ENCODE results near the gene DSC1. TPM values are rescaled to one million over a fixed set of nuclear protein-coding genes. Genes with fewer than 3 reads are reported as not detected.
"Not testable (repeated sequence)": the region's sequence is repeated elsewhere in the genome, so short reads cannot be mapped to it uniquely, and the experiment has no call there.

The DSC1 gene
- total and polyA plus RNA-seq, 9 donors, result under 0.01 to 9.4 (median 0.32) TPM; not detected in 5

- WGBS (ENCODE audit: insufficient coverage), result no CpG with 5 or more reads among the region's 3 CpGs
Observed at GRCh38 chr18:31148600-31148999, 14.1 kb downstream of the DSC1 start.

GRCh38 chr18:31146809-31147208, 15.8 kb downstream of the DSC1 start:
- H3K4me3 ChIP-seq (ENCODE audit: low read length), result no peak overlapping the region
- H3K9me3 ChIP-seq (replicated peaks; ENCODE audit: control insufficient read depth, low read depth, low read length), result no peaks in the 10 kb centered on the region
- no peaks in the 10 kb centered on the region for H3K36me3 ChIP-seq (ENCODE audit: control insufficient read depth, insufficient read depth, low read length)
- no peak for DNase-seq
- no peaks in the 10 kb centered on the region for H3K27me3 ChIP-seq (ENCODE audit: control insufficient read depth, insufficient read depth, low read length)
- no peaks in the 10 kb centered on the region for H3K4me1 ChIP-seq (ENCODE audit: control insufficient read depth, insufficient read depth, low read length)
- H3K27ac ChIP-seq (ENCODE audit: low read length), result no peak overlapping the region

More at GRCh38 chr18:31148600-31148999, 14.1 kb downstream of the DSC1 start:
- H3K27me3 ChIP-seq (ENCODE audit: control insufficient read depth, insufficient read depth, low read length), result no peaks in the 10 kb centered on the region
- H3K27ac ChIP-seq (ENCODE audit: low read length), result no peak overlapping the region
- H3K4me3 ChIP-seq (ENCODE audit: low read length), result no peak overlapping the region
- H3K4me1 ChIP-seq (ENCODE audit: control insufficient read depth, insufficient read depth, low read length), result no peaks in the 10 kb centered on the region
- H3K9me3 ChIP-seq (replicated peaks; ENCODE audit: control insufficient read depth, low read depth, low read length), result no peaks in the 10 kb centered on the region
- no peak for DNase-seq
- H3K36me3 ChIP-seq (ENCODE audit: control insufficient read depth, insufficient read depth, low read length), result no peaks in the 10 kb centered on the region

- Histone ChIP-seq H3K4me1 (ENCODE audit: control insufficient read depth, insufficient read depth, low read length) (no peaks in the 10 kb centered on the region), H3K27ac (ENCODE audit: low read length) (no peak overlapping the region), H3K9me3 (replicated peaks; ENCODE audit: control insufficient read depth, low read depth, low read length) (no peaks in the 10 kb centered on the region), H3K27me3 (ENCODE audit: control insufficient read depth, insufficient read depth, low read length) (no peaks in the 10 kb centered on the region), H3K4me3 (ENCODE audit: low read length) (no peak overlapping the region), H3K36me3 (ENCODE audit: control insufficient read depth, insufficient read depth, low read length) (no peaks in the 10 kb centered on the region)
- WGBS (ENCODE audit: insufficient coverage), result no CpG with 5 or more reads among the region's 3 CpGs
- DNase-seq, result no peak
Observed at GRCh38 chr18:31143025-31143424, 19.6 kb downstream of the DSC1 start.

- WGBS (ENCODE audit: insufficient coverage), result no CpG with 5 or more reads among the region's 1 CpG
- no peak for DNase-seq
- Histone ChIP-seq H3K27me3 (ENCODE audit: control insufficient read depth, insufficient read depth, low read length) (no peaks in the 10 kb centered on the region), H3K4me3 (ENCODE audit: low read length) (no peak overlapping the region), H3K4me1 (ENCODE audit: control insufficient read depth, insufficient read depth, low read length) (no peaks in the 10 kb centered on the region), H3K36me3 (ENCODE audit: control insufficient read depth, insufficient read depth, low read length) (no peaks in the 10 kb centered on the region), H3K9me3 (replicated peaks; ENCODE audit: control insufficient read depth, low read depth, low read length) (no peaks in the 10 kb centered on the region), H3K27ac (ENCODE audit: low read length) (no peak overlapping the region)
Observed at GRCh38 chr18:31138709-31139108, 23.9 kb downstream of the DSC1 start.

- H3K27ac ChIP-seq (ENCODE audit: low read length), result no peak overlapping the region
- no peak overlapping the region for H3K4me3 ChIP-seq (ENCODE audit: low read length)
- no peaks in the 10 kb centered on the region for H3K9me3 ChIP-seq (replicated peaks; ENCODE audit: control insufficient read depth, low read depth, low read length)
- no peaks in the 10 kb centered on the region for H3K27me3 ChIP-seq (ENCODE audit: control insufficient read depth, insufficient read depth, low read length)
- H3K4me1 ChIP-seq (ENCODE audit: control insufficient read depth, insufficient read depth, low read length), result no peaks in the 10 kb centered on the region
- no peaks in the 10 kb centered on the region for H3K36me3 ChIP-seq (ENCODE audit: control insufficient read depth, insufficient read depth, low read length)
- DNase-seq, result no peak
- 76% methylated on average over 4 of the region's 4 CpGs for WGBS (ENCODE audit: insufficient coverage)
Observed at GRCh38 chr18:31134988-31135529, 27.6 kb downstream of the DSC1 start.

GRCh38 chr18:31129398-31130115, 33.1 kb downstream of the DSC1 start:
- Histone ChIP-seq H3K27me3 (ENCODE audit: control insufficient read depth, insufficient read depth, low read length) (no peaks in the 10 kb centered on the region), H3K9me3 (replicated peaks; ENCODE audit: control insufficient read depth, low read depth, low read length) (no peaks in the 10 kb centered on the region), H3K36me3 (ENCODE audit: control insufficient read depth, insufficient read depth, low read length) (no peaks in the 10 kb centered on the region), H3K4me3 (ENCODE audit: low read length) (no peak overlapping the region), H3K27ac (ENCODE audit: low read length) (no peak overlapping the region), H3K4me1 (ENCODE audit: control insufficient read depth, insufficient read depth, low read length) (no peaks in the 10 kb centered on the region)
- no peak for DNase-seq
- WGBS (ENCODE audit: insufficient coverage), result no CpG with 5 or more reads among the region's 1 CpG

GRCh38 chr18:31125878-31126277, 36.8 kb downstream of the DSC1 start:
- no CpG with 5 or more reads among the region's 1 CpG for WGBS (ENCODE audit: insufficient coverage)
- no peak overlapping the region for H3K4me3 ChIP-seq (ENCODE audit: low read length)
- H3K9me3 ChIP-seq (replicated peaks; ENCODE audit: control insufficient read depth, low read depth, low read length), result no peaks in the 10 kb centered on the region
- no peaks in the 10 kb centered on the region for H3K4me1 ChIP-seq (ENCODE audit: control insufficient read depth, insufficient read depth, low read length)
- H3K36me3 ChIP-seq (ENCODE audit: control insufficient read depth, insufficient read depth, low read length), result no peaks in the 10 kb centered on the region
- H3K27me3 ChIP-seq (ENCODE audit: control insufficient read depth, insufficient read depth, low read length), result no peaks in the 10 kb centered on the region
- H3K27ac ChIP-seq (ENCODE audit: low read length), result no peak overlapping the region
- DNase-seq, result no peak

- no CpG with 5 or more reads among the region's 2 CpGs for WGBS (ENCODE audit: insufficient coverage)
- not testable (repeated sequence) for DNase-seq; H3K4me1 ChIP-seq (ENCODE audit: control insufficient read depth, insufficient read depth, low read length)
Observed at GRCh38 chr18:31123125-31123524, 39.5 kb downstream of the DSC1 start.

GRCh38 chr18:31120594-31120993, 42.1 kb downstream of the DSC1 start:
- Histone ChIP-seq H3K27me3 (ENCODE audit: control insufficient read depth, insufficient read depth, low read length) (no peaks in the 10 kb centered on the region), H3K4me1 (ENCODE audit: control insufficient read depth, insufficient read depth, low read length) (no peaks in the 10 kb centered on the region), H3K4me3 (ENCODE audit: low read length) (no peak overlapping the region), H3K27ac (ENCODE audit: low read length) (no peak overlapping the region), H3K36me3 (ENCODE audit: control insufficient read depth, insufficient read depth, low read length) (no peaks in the 10 kb centered on the region), H3K9me3 (replicated peaks; ENCODE audit: control insufficient read depth, low read depth, low read length) (no peaks in the 10 kb centered on the region)
- no CpG with 5 or more reads among the region's 2 CpGs for WGBS (ENCODE audit: insufficient coverage)
- DNase-seq, result no peak

More at GRCh38 chr18:31123125-31123524, 39.5 kb downstream of the DSC1 start:
- H3K27me3 ChIP-seq (ENCODE audit: control insufficient read depth, insufficient read depth, low read length); H3K9me3 ChIP-seq (replicated peaks; ENCODE audit: control insufficient read depth, low read depth, low read length); H3K27ac ChIP-seq (ENCODE audit: low read length); H3K36me3 ChIP-seq (ENCODE audit: control insufficient read depth, insufficient read depth, low read length); H3K4me3 ChIP-seq (ENCODE audit: low read length): not testable (repeated sequence)

- H3K4me1 ChIP-seq (ENCODE audit: control insufficient read depth, insufficient read depth, low read length), result no peaks in the 10 kb centered on the region
- H3K4me3 ChIP-seq (ENCODE audit: low read length), result no peak overlapping the region
- no peak for DNase-seq
- no peaks in the 10 kb centered on the region for H3K9me3 ChIP-seq (replicated peaks; ENCODE audit: control insufficient read depth, low read depth, low read length)
- no peak overlapping the region for H3K27ac ChIP-seq (ENCODE audit: low read length)
- 56% methylated on average over 1 of the region's 2 CpGs for WGBS (ENCODE audit: insufficient coverage)
- H3K27me3 ChIP-seq (ENCODE audit: control insufficient read depth, insufficient read depth, low read length), result no peaks in the 10 kb centered on the region
- no peaks in the 10 kb centered on the region for H3K36me3 ChIP-seq (ENCODE audit: control insufficient read depth, insufficient read depth, low read length)
Observed at GRCh38 chr18:31116853-31117595, 45.6 kb downstream of the DSC1 start.
